ENCODE results near the gene ADH1B. TPM values are rescaled to one million over a fixed set of nuclear protein-coding genes. Genes with fewer than 3 reads are reported as not detected.
A peak's percentile ranks its signal among the peaks of the same experiment; 100 is the strongest.
"Not testable (repeated sequence)": the region's sequence is repeated elsewhere in the genome, so short reads cannot be mapped to it uniquely, and the experiment has no call there.

Gene ADH1B
- total RNA-seq, 1 donor from 2014 or later, result 91.9 TPM

- no peak for TF ChIP-seq CTCF (IDR thresholded peaks at IDR 0.05; ENCODE audit: borderline replicate concordance)
- H3K27me3 ChIP-seq (ENCODE audit: low read depth), result no peaks in the 10 kb centered on the region
- no peaks in the 10 kb centered on the region for H3K4me1 ChIP-seq
- H3K9me3 ChIP-seq (replicated peaks), result peaks cover 17% of the 10 kb centered on the region
- intact Hi-C loops (cut with micrococcal nuclease), result no loop called here
- H3K27ac ChIP-seq (replicated peaks), result peak overlapping the region; percentile 64
- DNase-seq, result no peak
- no peaks in the 10 kb centered on the region for H3K36me3 ChIP-seq
- H3K4me3 ChIP-seq, result no peak overlapping the region
Measured at GRCh38 chr4:99361268-99361898, 40.2 kb upstream of the ADH1B start.

GRCh38 chr4:99359480-99360204 lies 38.4 kb upstream of the ADH1B start:
- no peak for TF ChIP-seq CTCF (IDR thresholded peaks at IDR 0.05; ENCODE audit: borderline replicate concordance)
- H3K36me3 ChIP-seq, result no peaks in the 10 kb centered on the region
- H3K27ac ChIP-seq (replicated peaks), result no peak overlapping the region
- H3K9me3 ChIP-seq (replicated peaks), result peaks cover 9% of the 10 kb centered on the region
- H3K4me3 ChIP-seq, result no peak overlapping the region
- intact Hi-C loops (cut with micrococcal nuclease), result no loop called here
- H3K4me1 ChIP-seq, result no peaks in the 10 kb centered on the region
- no peak for DNase-seq
- H3K27me3 ChIP-seq (ENCODE audit: low read depth), result no peaks in the 10 kb centered on the region

GRCh38 chr4:99357948-99358347 lies 36.7 kb upstream of the ADH1B start:
- H3K4me1 ChIP-seq, result peaks cover 4% of the 10 kb centered on the region
- no peak for DNase-seq
- H3K4me3 ChIP-seq, result no peak overlapping the region
- TF ChIP-seq CTCF (IDR thresholded peaks at IDR 0.05; ENCODE audit: borderline replicate concordance), result no peak
- H3K27ac ChIP-seq (replicated peaks), result no peak overlapping the region
- peaks cover 9% of the 10 kb centered on the region for H3K9me3 ChIP-seq (replicated peaks)
- no peaks in the 10 kb centered on the region for H3K27me3 ChIP-seq (ENCODE audit: low read depth)
- H3K36me3 ChIP-seq, result no peaks in the 10 kb centered on the region
- intact Hi-C loops (cut with micrococcal nuclease), result no loop called here

GRCh38 chr4:99356992-99357391 lies 35.8 kb upstream of the ADH1B start:
- Histone ChIP-seq H3K4me3 (no peak overlapping the region), H3K4me1 (peaks cover 4% of the 10 kb centered on the region), H3K27me3 (ENCODE audit: low read depth) (no peaks in the 10 kb centered on the region), H3K27ac (replicated peaks) (no peak overlapping the region), H3K36me3 (no peaks in the 10 kb centered on the region), H3K9me3 (replicated peaks) (peaks cover 9% of the 10 kb centered on the region)
- no peak for DNase-seq
- TF ChIP-seq CTCF (IDR thresholded peaks at IDR 0.05; ENCODE audit: borderline replicate concordance), result no peak
- intact Hi-C loops (cut with micrococcal nuclease), result no loop called here

GRCh38 chr4:99356149-99356548 lies 34.9 kb upstream of the ADH1B start:
- H3K27ac ChIP-seq (replicated peaks); H3K9me3 ChIP-seq (replicated peaks); H3K36me3 ChIP-seq; H3K27me3 ChIP-seq (ENCODE audit: low read depth); DNase-seq; intact Hi-C loops (cut with micrococcal nuclease); H3K4me1 ChIP-seq; H3K4me3 ChIP-seq: not testable (repeated sequence)

Measured in left ventricle myocardium inferior (tissue), 1 donor.